ENCODE results near the gene RANGRF. TPM values are rescaled to one million over a fixed set of nuclear protein-coding genes. Genes with fewer than 3 reads are reported as not detected.

RANGRF gene
- total RNA-seq, 2 donors from 2014 or later: 13.8 to 26.7 TPM

GRCh38 chr17:8292639-8293395, 4.3 kb downstream of the RANGRF start:
- no peak for TF ChIP-seq CTCF (IDR thresholded peaks at IDR 0.05)
- DNase-seq (ENCODE audit: low spot score) (no peak), ATAC-seq (ENCODE audit: insufficient number of reproducible peaks, low FRiP score, low read depth) (no peak)
- Histone ChIP-seq H3K9me3 (no peaks in the 10 kb centered on the region), H3K4me3 (no peak overlapping the region), H3K27ac (no peak overlapping the region), H3K4me1 (ENCODE audit: control insufficient read depth in 1 of 2, low read depth in 2 of 2) (peaks cover 15 to 23% of the 10 kb centered on the region in 2 donors), H3K27me3 (replicated peaks; ENCODE audit: insufficient read depth) (no peaks in the 10 kb centered on the region), H3K36me3 (no peaks in the 10 kb centered on the region)

GRCh38 chr17:8294361-8294760, 5.9 kb downstream of the RANGRF start:
- no peak overlapping the region for H3K27ac ChIP-seq
- H3K36me3 ChIP-seq: no peaks in the 10 kb centered on the region
- H3K27me3 ChIP-seq (replicated peaks; ENCODE audit: insufficient read depth): no peaks in the 10 kb centered on the region
- peaks cover 12 to 16% of the 10 kb centered on the region in 2 donors for H3K4me1 ChIP-seq (ENCODE audit: control insufficient read depth in 1 of 2, low read depth in 2 of 2)
- no peak for ATAC-seq (ENCODE audit: insufficient number of reproducible peaks, low FRiP score, low read depth)
- TF ChIP-seq CTCF (IDR thresholded peaks at IDR 0.05): no peak
- peak overlapping the region; percentile 95 for H3K4me3 ChIP-seq
- no peak for DNase-seq (ENCODE audit: low spot score)
- H3K9me3 ChIP-seq: no peaks in the 10 kb centered on the region

- ATAC-seq (ENCODE audit: insufficient number of reproducible peaks, low FRiP score, low read depth) (no peak), DNase-seq (ENCODE audit: low spot score) (no peak)
- no peaks in the 10 kb centered on the region for H3K36me3 ChIP-seq
- peaks cover 7 to 11% of the 10 kb centered on the region in 2 donors for H3K4me1 ChIP-seq (ENCODE audit: control insufficient read depth in 1 of 2, low read depth in 2 of 2)
- peak overlapping the region; percentile 86 to 93 for H3K27ac ChIP-seq
- no peaks in the 10 kb centered on the region for H3K27me3 ChIP-seq (replicated peaks; ENCODE audit: insufficient read depth)
- TF ChIP-seq CTCF (IDR thresholded peaks at IDR 0.05): no peak
- peak overlapping the region; percentile 95 for H3K4me3 ChIP-seq
- H3K9me3 ChIP-seq: no peaks in the 10 kb centered on the region
Observed at GRCh38 chr17:8294814-8295316, 6.4 kb downstream of the RANGRF start.

GRCh38 chr17:8300226-8300625, 11.8 kb downstream of the RANGRF start:
- H3K27me3 ChIP-seq (replicated peaks; ENCODE audit: insufficient read depth): no peaks in the 10 kb centered on the region
- DNase-seq (ENCODE audit: low spot score) (no peak), ATAC-seq (ENCODE audit: insufficient number of reproducible peaks, low FRiP score, low read depth) (no peak)
- H3K36me3 ChIP-seq: no peaks in the 10 kb centered on the region
- no peak overlapping the region for H3K4me3 ChIP-seq
- TF ChIP-seq CTCF (IDR thresholded peaks at IDR 0.05): no peak
- no peaks in the 10 kb centered on the region for H3K9me3 ChIP-seq
- no peaks in the 10 kb centered on the region for H3K4me1 ChIP-seq (ENCODE audit: control insufficient read depth in 1 of 2, low read depth in 2 of 2)
- no peak overlapping the region for H3K27ac ChIP-seq

GRCh38 chr17:8300627-8301242, 12.3 kb downstream of the RANGRF start:
- Histone ChIP-seq H3K9me3 (no peaks in the 10 kb centered on the region), H3K27ac (no peak overlapping the region), H3K4me3 (no peak overlapping the region), H3K4me1 (ENCODE audit: control insufficient read depth in 1 of 2, low read depth in 2 of 2) (no peaks in the 10 kb centered on the region), H3K36me3 (no peaks in the 10 kb centered on the region), H3K27me3 (replicated peaks; ENCODE audit: insufficient read depth) (no peaks in the 10 kb centered on the region)
- DNase-seq (ENCODE audit: low spot score) (no peak), ATAC-seq (ENCODE audit: insufficient number of reproducible peaks, low FRiP score, low read depth) (no peak)
- peak; percentile 85 for TF ChIP-seq CTCF (IDR thresholded peaks at IDR 0.05)
